Neural crest cell (in vitro differentiated cells): ENCODE data around the gene PRR5L. TPM values are rescaled to one million over a fixed set of nuclear protein-coding genes. Genes with fewer than 3 reads are reported as not detected.

Source experiments
- DNase-seq: peaks from one replicate; pipeline ENCODE4 v3.0.0; 2021; ENCODE audit warnings: low read depth, mixed read lengths, low spot score
- H3K27ac Mint-ChIP-seq: one replicate; pipeline ENCODE4 v1.8.0; 2021; ENCODE audit warnings: mild to moderate bottlenecking, mixed read lengths; ENCODE audit not compliant: unreplicated experiment
- H3K27me3 Mint-ChIP-seq: 2 replicates; pipeline ENCODE4 v1.8.0; 2021; ENCODE audit warnings: low read depth, mild to moderate bottlenecking, mixed read lengths
- H3K36me3 Mint-ChIP-seq: 2 replicates; pipeline ENCODE4 v1.8.0; 2021; ENCODE audit warnings: low read depth, mild to moderate bottlenecking, mixed read lengths
- H3K4me1 Mint-ChIP-seq: 2 replicates; pipeline ENCODE4 v1.8.0; 2021; ENCODE audit warnings: mixed read lengths
- H3K4me3 Mint-ChIP-seq: one replicate; pipeline ENCODE4 v1.8.0; 2021; ENCODE audit warnings: mild to moderate bottlenecking, mixed read lengths
- H3K9me3 Mint-ChIP-seq: 2 replicates; pipeline ENCODE4 v1.8.0; 2021; ENCODE audit warnings: mixed read lengths
- total RNA-seq: library from RNA; stranded (reverse); gene quantifications from 2 replicates; pipeline ENCODE4 v1.2.1, GENCODE V29; 2021
- TF ChIP-seq, protein P1 (sequence below): fragments of 200-600 bp; sonication (generic); conservative IDR thresholded peaks from 2 replicates; pipeline ENCODE4 v1.5.0; 2021; ENCODE audit warnings: antibody characterized with exemption, mild to moderate bottlenecking

PRR5L gene
- total RNA-seq, 1 donor from 2014 or later, result 6.6 TPM

DNA sequence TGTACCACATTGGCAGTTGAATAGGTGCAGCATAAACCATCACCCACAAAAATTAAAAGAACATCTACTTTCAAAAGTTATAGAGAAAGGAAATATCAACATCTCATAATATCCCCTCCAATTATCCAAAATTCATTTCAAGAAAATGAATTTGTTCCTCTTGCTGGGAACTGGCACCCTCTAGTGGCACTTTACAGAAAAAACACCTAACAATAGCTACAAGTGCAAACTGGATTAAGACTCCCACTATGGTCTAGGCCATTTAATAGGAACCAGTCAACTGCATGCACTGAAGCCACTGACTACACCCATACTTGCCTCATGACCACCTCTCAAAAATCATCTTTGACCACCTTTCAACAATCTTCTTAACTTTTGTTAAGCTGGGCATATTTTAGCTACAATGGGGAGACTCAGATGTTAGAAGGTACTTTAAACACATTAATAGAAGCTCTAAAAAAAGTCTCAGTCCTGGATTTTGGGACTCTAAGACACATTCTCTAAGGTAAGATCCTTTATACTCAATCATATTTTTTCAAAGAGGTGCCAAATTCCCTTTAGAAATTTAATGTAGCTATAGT, 196.7 kb downstream of the PRR5L start:
- Mint-ChIP-seq H3K27ac (no peak overlapping the region), H3K4me3 (no peak overlapping the region), H3K36me3 (no peaks in the 10 kb centered on the region), H3K27me3 (no peaks in the 10 kb centered on the region), H3K9me3 (no peaks in the 10 kb centered on the region), H3K4me1 (no peaks in the 10 kb centered on the region)
- TF ChIP-seq, protein P1, sequence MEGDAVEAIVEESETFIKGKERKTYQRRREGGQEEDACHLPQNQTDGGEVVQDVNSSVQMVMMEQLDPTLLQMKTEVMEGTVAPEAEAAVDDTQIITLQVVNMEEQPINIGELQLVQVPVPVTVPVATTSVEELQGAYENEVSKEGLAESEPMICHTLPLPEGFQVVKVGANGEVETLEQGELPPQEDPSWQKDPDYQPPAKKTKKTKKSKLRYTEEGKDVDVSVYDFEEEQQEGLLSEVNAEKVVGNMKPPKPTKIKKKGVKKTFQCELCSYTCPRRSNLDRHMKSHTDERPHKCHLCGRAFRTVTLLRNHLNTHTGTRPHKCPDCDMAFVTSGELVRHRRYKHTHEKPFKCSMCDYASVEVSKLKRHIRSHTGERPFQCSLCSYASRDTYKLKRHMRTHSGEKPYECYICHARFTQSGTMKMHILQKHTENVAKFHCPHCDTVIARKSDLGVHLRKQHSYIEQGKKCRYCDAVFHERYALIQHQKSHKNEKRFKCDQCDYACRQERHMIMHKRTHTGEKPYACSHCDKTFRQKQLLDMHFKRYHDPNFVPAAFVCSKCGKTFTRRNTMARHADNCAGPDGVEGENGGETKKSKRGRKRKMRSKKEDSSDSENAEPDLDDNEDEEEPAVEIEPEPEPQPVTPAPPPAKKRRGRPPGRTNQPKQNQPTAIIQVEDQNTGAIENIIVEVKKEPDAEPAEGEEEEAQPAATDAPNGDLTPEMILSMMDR, result peak; percentile 90
- DNase-seq, result peak; percentile 16

DNA sequence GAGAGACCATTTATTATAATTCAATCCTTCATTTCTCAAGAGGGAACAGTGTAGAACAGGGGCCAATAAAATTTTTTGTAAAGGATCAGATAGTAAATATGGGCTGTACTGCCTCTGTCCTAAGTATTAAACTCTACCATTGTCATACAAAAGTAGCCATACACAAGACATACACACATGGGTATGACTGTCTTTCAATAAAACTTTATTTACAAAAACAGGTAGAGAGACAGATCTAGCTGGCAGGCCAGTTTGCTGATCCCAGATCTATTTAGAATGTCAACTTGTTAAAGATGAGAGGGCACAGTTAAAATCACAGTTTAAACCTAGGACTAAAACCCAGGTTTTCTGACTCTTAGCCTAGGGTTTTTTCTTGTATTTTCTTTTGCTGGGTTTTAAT, 197.2 kb downstream of the PRR5L start:
- DNase-seq, result no peak
- no peaks in the 10 kb centered on the region for H3K9me3 Mint-ChIP-seq
- H3K4me3 Mint-ChIP-seq, result no peak overlapping the region
- TF ChIP-seq, protein P1, result no peak
- no peaks in the 10 kb centered on the region for H3K4me1 Mint-ChIP-seq
- H3K27ac Mint-ChIP-seq, result no peak overlapping the region
- H3K27me3 Mint-ChIP-seq, result no peaks in the 10 kb centered on the region
- H3K36me3 Mint-ChIP-seq, result no peaks in the 10 kb centered on the region

DNA sequence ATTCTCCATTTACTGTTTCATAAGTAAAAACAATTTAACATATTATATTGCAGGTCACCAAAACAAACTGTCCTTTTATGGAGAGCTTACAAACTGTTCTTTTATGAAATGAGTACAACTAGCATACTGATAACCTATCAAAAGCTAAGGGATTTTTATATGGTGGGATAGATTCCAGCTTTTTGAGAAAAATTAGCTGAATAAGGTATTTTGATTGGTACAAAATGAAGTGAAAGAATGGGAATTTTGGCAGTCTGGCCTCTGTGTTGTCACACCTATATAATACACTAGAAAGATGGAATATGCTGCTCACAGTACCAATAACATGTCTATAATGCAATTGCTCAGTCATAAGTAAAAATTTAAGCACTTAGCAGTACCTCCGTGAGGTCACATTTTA, 202.6 kb downstream of the PRR5L start:
- TF ChIP-seq, protein P1, result no peak
- H3K27me3 Mint-ChIP-seq, result no peaks in the 10 kb centered on the region
- H3K27ac Mint-ChIP-seq, result no peak overlapping the region
- H3K4me1 Mint-ChIP-seq, result peaks cover 35% of the 10 kb centered on the region
- H3K9me3 Mint-ChIP-seq, result no peaks in the 10 kb centered on the region
- H3K4me3 Mint-ChIP-seq, result no peak overlapping the region
- peaks cover 2% of the 10 kb centered on the region for H3K36me3 Mint-ChIP-seq
- no peak for DNase-seq

DNA sequence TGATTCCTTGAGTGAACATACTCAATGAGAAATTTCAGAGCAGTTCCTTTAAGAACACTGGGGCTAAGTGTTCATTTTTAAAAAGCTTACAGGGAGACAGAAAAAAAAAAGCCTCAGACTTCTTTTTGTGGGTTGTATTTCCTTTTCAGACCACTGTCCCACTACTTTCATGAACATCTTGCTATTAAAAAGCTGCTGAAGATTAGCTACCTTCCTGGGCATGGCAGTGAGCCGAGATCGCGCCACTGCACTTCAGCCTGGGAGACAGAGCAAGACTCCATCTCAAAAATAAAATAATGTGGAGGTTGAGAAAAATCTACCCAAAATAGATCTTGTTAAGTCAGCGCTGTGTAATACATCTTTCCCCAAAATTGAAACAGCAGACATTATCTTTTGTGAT, 203.2 kb downstream of the PRR5L start:
- H3K4me1 Mint-ChIP-seq, result peaks cover 35% of the 10 kb centered on the region
- peaks cover 4% of the 10 kb centered on the region for H3K36me3 Mint-ChIP-seq
- TF ChIP-seq, protein P1, result no peak
- no peak overlapping the region for H3K27ac Mint-ChIP-seq
- no peak overlapping the region for H3K4me3 Mint-ChIP-seq
- no peaks in the 10 kb centered on the region for H3K9me3 Mint-ChIP-seq
- H3K27me3 Mint-ChIP-seq, result no peaks in the 10 kb centered on the region
- no peak for DNase-seq

DNA sequence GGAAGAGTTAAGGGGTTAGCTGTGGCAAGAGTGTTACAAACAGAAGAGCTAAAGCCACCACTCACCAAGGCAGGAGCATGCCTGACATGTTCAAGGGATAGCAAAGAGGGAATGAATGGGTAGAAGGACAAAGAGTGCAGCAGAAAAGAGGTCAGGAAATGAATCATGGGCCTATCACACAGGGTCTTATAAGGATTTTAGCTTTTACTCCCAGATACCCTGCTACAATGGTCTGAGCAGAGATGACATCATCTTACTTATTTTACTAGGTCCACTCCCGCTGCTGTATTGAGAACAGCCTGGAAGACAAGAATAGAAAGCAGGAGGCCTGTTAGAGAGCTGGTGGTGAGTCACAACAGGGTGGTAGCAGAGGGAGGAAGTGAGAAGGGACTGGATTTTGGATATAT, 204.2 kb downstream of the PRR5L start:
- peaks cover 35% of the 10 kb centered on the region for H3K4me1 Mint-ChIP-seq
- H3K27ac Mint-ChIP-seq, result peak overlapping the region; percentile 86
- H3K9me3 Mint-ChIP-seq, result no peaks in the 10 kb centered on the region
- H3K36me3 Mint-ChIP-seq, result peaks cover 6% of the 10 kb centered on the region
- DNase-seq, result no peak
- TF ChIP-seq, protein P1, result no peak
- no peak overlapping the region for H3K4me3 Mint-ChIP-seq
- no peaks in the 10 kb centered on the region for H3K27me3 Mint-ChIP-seq
